Testis (tissue), 2 donors: Measurements from ENCODE around the gene MAN2A2.
"Not testable (repeated sequence)": the region's sequence is repeated elsewhere in the genome, so short reads cannot be mapped to it uniquely, and the experiment has no call there.

ENCODE experiments used
- CTCF ChIP-seq, 3 experiments: fragments of 450-650 bp in 2 of 3; fragments of 200-600 bp in 1 of 3; sonication (generic) in 1 of 3; IDR thresholded peaks; one replicate each; pipeline ENCODE4 v1.5.1; 2016 to 2019; ENCODE audit warnings: antibody characterized with exemption in 3 of 3, mild to moderate bottlenecking in 2 of 3, moderate library complexity in 1 of 3
- POLR2A ChIP-seq: fragments of 450-650 bp; IDR thresholded peaks from one replicate; pipeline ENCODE4 v1.6.1; 2017; ENCODE audit warnings: antibody characterized with exemption, mild to moderate bottlenecking, moderate library complexity

DNA sequence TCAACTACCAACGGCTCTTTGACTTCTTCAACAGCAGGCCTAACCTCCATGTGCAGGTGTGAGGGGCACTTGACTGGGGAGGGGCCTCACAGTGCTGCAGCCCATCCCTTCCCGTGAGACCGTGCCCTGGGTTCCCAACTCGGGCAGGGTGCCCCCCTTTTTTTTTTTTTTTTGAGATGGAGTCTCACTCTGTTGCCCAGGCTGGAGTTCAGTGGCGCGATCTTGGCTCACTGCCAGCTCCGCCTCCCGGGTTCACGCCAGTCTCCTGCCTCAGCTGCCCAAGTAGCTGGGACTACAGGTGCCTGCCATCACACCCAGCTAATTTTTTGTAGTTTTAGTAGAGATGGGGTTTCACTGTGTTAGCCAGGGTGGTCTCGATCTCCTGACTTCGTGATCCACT is 6.3 kb downstream of the MAN2A2 start:
- not testable (repeated sequence) for TF ChIP-seq CTCF (IDR thresholded peaks at IDR 0.05); POLR2A
